Measurements from ENCODE around the gene OR9Q2. TPM values are rescaled to one million over a fixed set of nuclear protein-coding genes. Genes with fewer than 3 reads are reported as not detected.

Gene OR9Q2, protein sequence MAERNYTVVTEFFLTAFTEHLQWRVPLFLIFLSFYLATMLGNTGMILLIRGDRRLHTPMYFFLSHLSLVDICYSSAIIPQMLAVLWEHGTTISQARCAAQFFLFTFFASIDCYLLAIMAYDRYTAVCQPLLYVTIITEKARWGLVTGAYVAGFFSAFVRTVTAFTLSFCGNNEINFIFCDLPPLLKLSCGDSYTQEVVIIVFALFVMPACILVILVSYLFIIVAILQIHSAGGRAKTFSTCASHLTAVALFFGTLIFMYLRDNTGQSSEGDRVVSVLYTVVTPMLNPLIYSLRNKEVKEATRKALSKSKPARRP
- not detected for total RNA-seq

DNA sequence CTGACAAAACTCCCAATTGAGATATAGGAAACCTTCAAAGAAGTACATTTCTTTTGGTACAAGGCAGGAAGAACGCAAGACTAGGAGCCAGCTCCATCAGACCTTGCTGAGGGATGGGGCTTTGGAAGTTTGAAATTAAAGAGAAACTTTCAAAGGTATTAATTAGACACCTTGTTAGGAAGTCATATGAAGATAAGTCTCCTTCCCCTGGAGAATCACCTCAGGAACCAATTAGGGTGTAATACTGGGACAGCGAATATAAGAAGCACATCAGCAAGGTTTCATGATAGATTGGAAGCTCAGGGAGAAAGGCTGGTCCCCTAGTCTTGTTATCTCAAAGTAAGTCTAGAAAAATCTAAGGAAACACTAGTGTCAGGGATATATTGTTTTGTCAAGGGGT lies at the start of gene OR9Q2:
TSS of gene OR9Q2 (plus strand) at position 301 of the 400 bp plus-strand sequence. CDS start 1,421 bp downstream, outside the sequence.
- intact Hi-C loops (cut with DNase I, micrococcal nuclease), result no loop called here
- ATAC-seq, result no peak
- ChIA-PET POLR2A (no interaction called here), CTCF (no interaction called here)
- DNase-seq, result no peak
- H3K4me3 Mint-ChIP-seq, result no peak within 1 kb of the TSS
- H3K4me1 Mint-ChIP-seq, result no peaks in the 10 kb centered on the region
- no peak within 1 kb of the TSS for H3K27ac Mint-ChIP-seq
- H3K36me3 Mint-ChIP-seq (ENCODE audit: low read depth), result no peaks in the 10 kb centered on the region
- no peaks in the 10 kb centered on the region for H3K9me3 Mint-ChIP-seq (ENCODE audit: low read depth)
- peaks cover 3% of the 10 kb centered on the region for H3K27me3 Mint-ChIP-seq

DNA sequence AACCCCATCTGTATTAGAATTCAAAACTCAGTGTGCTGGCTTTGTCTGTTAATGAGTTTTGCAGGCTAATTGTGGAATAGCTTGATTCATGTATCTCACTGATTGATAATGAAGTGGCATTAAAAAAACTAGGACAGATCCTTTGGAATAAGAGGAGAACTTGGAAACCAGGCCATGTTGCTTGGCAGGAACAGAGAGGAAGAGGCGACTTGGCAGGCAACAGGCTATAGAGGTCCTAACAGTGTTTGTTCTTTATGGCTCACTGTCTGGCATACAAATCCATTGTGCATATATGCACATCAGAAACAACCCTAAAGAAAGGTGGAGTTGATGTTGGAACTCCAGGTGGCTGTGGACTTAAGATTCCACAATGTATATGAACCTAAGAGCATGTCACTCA lies 46.1 kb upstream of the OR9Q2 start:
- Mint-ChIP-seq H3K4me3 (no peak overlapping the region), H3K27me3 (peaks cover 17% of the 10 kb centered on the region), H3K4me1 (no peaks in the 10 kb centered on the region), H3K27ac (no peak overlapping the region), H3K36me3 (ENCODE audit: low read depth) (no peaks in the 10 kb centered on the region), H3K9me3 (ENCODE audit: low read depth) (no peaks in the 10 kb centered on the region)
- CTCF ChIA-PET, result no interaction called here
- POLR2A ChIA-PET, result no interaction called here
- intact Hi-C loops (cut with DNase I, micrococcal nuclease), result no loop called here
- DNase-seq (no peak), ATAC-seq (no peak)

DNA sequence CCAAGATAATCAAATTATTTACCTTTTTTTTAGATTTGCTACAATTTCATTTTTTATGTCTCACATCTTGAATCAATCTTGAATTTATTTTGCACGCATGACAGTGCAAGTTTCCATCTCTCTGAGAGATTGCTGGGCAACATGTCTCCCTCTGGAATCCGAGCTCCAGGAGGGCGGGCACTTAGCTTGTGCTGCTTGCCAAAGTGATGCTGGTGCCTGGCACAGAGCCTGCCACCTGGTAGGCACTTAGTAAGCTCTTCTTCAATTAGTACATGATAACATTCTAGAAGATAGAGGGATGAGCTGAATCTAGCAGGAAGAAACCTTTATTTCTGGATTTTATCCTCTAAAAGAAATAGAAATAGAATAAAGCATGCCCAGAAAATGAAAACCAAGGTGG lies 36.1 kb upstream of the OR9Q2 start:
- Mint-ChIP-seq H3K4me1 (no peaks in the 10 kb centered on the region), H3K9me3 (ENCODE audit: low read depth) (no peaks in the 10 kb centered on the region), H3K27me3 (peaks cover 18% of the 10 kb centered on the region), H3K27ac (no peak overlapping the region), H3K4me3 (no peak overlapping the region), H3K36me3 (ENCODE audit: low read depth) (no peaks in the 10 kb centered on the region)
- CTCF ChIA-PET, result interaction anchor here (0.7 kb wide), 1 partner anchor 74 kb away, joined by 3 read pairs; no protein-coding TSS in a partner anchor
- intact Hi-C loops (cut with DNase I, micrococcal nuclease), result no loop called here
- POLR2A ChIA-PET, result no interaction called here
- ATAC-seq (no peak), DNase-seq (no peak)

DNA sequence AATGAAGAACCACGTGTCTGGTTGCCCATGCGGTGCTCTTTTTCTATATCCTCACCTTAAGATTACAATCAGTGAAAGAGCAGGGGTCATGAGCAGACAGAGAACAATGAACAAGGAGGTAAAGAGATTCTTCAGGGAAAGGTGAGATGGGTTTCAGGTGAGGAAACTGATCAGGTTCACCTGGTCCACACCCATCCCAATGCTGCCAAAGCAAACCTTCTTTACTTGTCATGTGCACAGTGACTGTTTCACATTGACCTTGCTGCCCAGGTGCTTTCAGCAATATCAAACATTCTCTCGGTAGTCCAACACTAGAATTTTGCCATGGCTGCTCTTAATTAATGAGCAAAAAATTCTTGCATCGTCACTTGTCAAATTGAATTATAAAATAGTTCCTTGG lies 24.5 kb upstream of the OR9Q2 start:
- ChIA-PET POLR2A (no interaction called here), CTCF (no interaction called here)
- Mint-ChIP-seq H3K4me3 (no peak overlapping the region), H3K36me3 (ENCODE audit: low read depth) (no peaks in the 10 kb centered on the region), H3K27ac (no peak overlapping the region), H3K27me3 (peaks cover 11% of the 10 kb centered on the region), H3K9me3 (ENCODE audit: low read depth) (peaks cover 4% of the 10 kb centered on the region), H3K4me1 (no peaks in the 10 kb centered on the region)
- ATAC-seq (no peak), DNase-seq (no peak)
- intact Hi-C loops (cut with DNase I, micrococcal nuclease), result no loop called here

DNA sequence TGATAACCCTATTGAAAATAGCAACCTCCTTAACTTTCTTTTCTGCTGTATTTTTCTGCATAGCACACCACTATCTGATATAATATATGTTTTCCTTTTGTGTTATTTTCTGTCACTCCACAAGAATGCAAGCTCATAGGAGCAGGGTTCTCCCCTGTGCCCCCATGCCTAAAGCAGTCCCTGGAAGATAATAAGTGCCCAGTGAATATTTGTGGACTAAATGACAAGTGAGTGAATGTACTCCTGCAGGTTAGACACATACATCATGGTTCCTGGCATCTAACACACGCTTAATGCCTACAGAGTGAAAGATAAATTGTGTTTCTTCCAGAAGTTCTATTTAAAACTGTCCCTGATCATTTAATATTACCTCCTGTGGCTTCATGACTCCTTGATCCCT lies 23.9 kb upstream of the OR9Q2 start:
- ATAC-seq (no peak), DNase-seq (no peak)
- H3K4me1 Mint-ChIP-seq, result no peaks in the 10 kb centered on the region
- no peak overlapping the region for H3K27ac Mint-ChIP-seq
- H3K27me3 Mint-ChIP-seq, result peaks cover 15% of the 10 kb centered on the region
- intact Hi-C loops (cut with DNase I, micrococcal nuclease), result no loop called here
- no peak overlapping the region for H3K4me3 Mint-ChIP-seq
- peaks cover 2% of the 10 kb centered on the region for H3K9me3 Mint-ChIP-seq (ENCODE audit: low read depth)
- POLR2A ChIA-PET, result no interaction called here
- CTCF ChIA-PET, result no interaction called here
- no peaks in the 10 kb centered on the region for H3K36me3 Mint-ChIP-seq (ENCODE audit: low read depth)

DNA sequence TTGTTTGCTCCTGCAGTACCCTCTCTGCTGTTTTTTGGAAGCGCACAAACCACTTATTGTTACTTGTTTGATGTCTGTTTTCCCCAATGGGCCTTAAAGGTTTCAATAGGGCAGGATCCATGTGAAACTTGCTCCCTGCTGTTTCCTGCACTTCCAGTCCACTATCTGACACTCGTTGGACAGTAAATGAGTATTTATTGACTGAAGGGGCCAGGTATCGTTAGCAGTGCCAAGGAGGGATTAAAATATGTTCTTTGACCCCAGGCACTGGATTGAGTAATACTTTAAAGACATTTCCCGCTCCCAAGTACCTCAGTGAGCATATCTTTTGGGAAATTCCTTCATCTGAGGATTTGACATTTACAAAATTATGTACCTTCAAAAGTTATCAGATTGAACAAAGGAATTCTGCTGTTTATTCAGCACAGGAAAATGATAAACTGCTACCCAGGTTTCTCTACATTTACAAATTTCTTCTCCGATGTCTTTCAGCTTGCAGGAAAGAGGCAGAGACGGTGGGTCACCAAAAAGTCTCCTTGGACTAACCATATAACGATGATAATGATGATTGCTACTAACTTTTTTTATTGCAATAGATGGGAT lies 23.3 kb upstream of the OR9Q2 start:
- ChIA-PET CTCF (interaction anchor here (0.6 kb wide), 1 partner anchor 335 kb away, joined by 3 read pairs; no protein-coding TSS in a partner anchor), POLR2A (no interaction called here)
- no peak for DNase-seq
- ATAC-seq, result no peak
- Mint-ChIP-seq H3K4me3 (no peak overlapping the region), H3K9me3 (ENCODE audit: low read depth) (no peaks in the 10 kb centered on the region), H3K36me3 (ENCODE audit: low read depth) (no peaks in the 10 kb centered on the region), H3K27me3 (peaks cover 15% of the 10 kb centered on the region), H3K27ac (no peak overlapping the region), H3K4me1 (no peaks in the 10 kb centered on the region)
- intact Hi-C loops (cut with DNase I, micrococcal nuclease), result no loop called here

DNA sequence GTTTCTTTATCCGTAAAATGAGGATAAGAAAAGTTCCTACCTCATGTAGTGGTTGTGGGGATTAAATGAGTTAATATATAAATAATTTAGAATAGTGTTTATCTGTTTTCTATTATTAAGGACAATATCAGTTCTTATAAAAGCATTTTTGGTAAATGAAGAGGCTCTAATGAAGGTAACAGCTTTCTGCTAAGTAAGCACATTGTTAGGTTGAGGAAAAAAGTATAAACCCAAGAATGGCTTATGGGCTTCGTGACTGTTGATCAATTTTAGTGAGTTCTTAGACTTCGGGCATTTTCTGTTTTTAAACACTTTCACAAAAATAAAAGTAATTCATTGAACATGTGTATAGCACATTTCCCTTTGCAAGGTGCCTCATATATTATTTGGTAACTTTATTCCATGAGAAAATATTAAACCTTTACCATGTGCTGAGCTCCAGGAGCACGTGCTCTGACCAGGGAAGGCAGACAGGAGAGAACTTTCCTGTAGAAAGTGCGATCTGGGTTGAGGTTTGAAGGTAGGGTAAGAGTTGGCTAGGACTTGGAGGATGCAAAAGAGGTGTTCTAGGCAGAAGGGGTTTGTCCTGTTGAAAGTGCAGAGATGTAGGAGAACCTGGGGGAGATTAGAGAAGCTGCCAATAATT lies 11.3 kb upstream of the OR9Q2 start:
- H3K27ac Mint-ChIP-seq, result no peak overlapping the region
- ChIA-PET CTCF (no interaction called here), POLR2A (no interaction called here)
- no peaks in the 10 kb centered on the region for H3K4me1 Mint-ChIP-seq
- ATAC-seq (no peak), DNase-seq (no peak)
- H3K4me3 Mint-ChIP-seq, result no peak overlapping the region
- H3K36me3 Mint-ChIP-seq (ENCODE audit: low read depth), result no peaks in the 10 kb centered on the region
- intact Hi-C loops (cut with DNase I, micrococcal nuclease), result no loop called here
- H3K9me3 Mint-ChIP-seq (ENCODE audit: low read depth), result no peaks in the 10 kb centered on the region
- peaks cover 25% of the 10 kb centered on the region for H3K27me3 Mint-ChIP-seq

DNA sequence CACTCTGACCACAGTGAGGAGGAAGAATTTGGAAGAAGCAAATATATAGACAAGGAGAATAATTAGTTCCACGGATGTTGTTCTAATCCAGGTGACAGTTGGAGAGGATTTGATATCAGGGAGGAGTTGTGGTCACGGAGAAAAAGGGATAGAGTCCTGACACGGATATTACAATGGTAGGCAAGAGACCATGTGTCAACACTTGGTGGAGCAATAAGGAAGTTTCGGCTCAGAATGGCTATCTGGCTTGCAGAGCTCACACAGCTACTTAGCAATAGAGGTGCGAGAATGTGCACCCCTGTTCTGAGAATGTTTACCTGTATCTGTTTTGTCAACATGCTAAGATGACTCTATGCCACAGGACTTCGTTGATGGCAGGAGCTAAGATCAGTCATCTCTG lies 10.4 kb upstream of the OR9Q2 start:
- no peak for ATAC-seq
- no peak overlapping the region for H3K4me3 Mint-ChIP-seq
- no peaks in the 10 kb centered on the region for H3K9me3 Mint-ChIP-seq (ENCODE audit: low read depth)
- H3K27ac Mint-ChIP-seq, result no peak overlapping the region
- DNase-seq, result no peak
- H3K27me3 Mint-ChIP-seq, result peaks cover 25% of the 10 kb centered on the region
- CTCF ChIA-PET, result interaction anchor here (0.7 to 0.9 kb wide), 2 partner anchors 33 to 118 kb away, joined by 3 to 4 read pairs; no protein-coding TSS in a partner anchor
- H3K4me1 Mint-ChIP-seq, result no peaks in the 10 kb centered on the region
- POLR2A ChIA-PET, result no interaction called here
- H3K36me3 Mint-ChIP-seq (ENCODE audit: low read depth), result no peaks in the 10 kb centered on the region
- intact Hi-C loops (cut with DNase I, micrococcal nuclease), result no loop called here

DNA sequence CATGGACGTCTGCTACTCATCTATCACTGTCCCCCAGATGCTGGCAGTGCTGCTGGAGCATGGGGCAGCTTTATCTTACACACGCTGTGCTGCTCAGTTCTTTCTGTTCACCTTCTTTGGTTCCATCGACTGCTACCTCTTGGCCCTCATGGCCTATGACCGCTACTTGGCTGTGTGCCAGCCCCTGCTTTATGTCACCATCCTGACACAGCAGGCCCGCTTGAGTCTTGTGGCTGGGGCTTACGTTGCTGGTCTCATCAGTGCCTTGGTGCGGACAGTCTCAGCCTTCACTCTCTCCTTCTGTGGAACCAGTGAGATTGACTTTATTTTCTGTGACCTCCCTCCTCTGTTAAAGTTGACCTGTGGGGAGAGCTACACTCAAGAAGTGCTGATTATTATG lies 9.2 kb upstream of the OR9Q2 start:
- intact Hi-C loops (cut with DNase I, micrococcal nuclease), result no loop called here
- no peaks in the 10 kb centered on the region for H3K36me3 Mint-ChIP-seq (ENCODE audit: low read depth)
- CTCF ChIA-PET, result no interaction called here
- H3K27ac Mint-ChIP-seq, result no peak overlapping the region
- DNase-seq (peak; percentile 5), ATAC-seq (no peak)
- H3K9me3 Mint-ChIP-seq (ENCODE audit: low read depth), result no peaks in the 10 kb centered on the region
- H3K4me3 Mint-ChIP-seq, result no peak overlapping the region
- peaks cover 26% of the 10 kb centered on the region for H3K27me3 Mint-ChIP-seq
- H3K4me1 Mint-ChIP-seq, result no peaks in the 10 kb centered on the region
- POLR2A ChIA-PET, result no interaction called here

DNA sequence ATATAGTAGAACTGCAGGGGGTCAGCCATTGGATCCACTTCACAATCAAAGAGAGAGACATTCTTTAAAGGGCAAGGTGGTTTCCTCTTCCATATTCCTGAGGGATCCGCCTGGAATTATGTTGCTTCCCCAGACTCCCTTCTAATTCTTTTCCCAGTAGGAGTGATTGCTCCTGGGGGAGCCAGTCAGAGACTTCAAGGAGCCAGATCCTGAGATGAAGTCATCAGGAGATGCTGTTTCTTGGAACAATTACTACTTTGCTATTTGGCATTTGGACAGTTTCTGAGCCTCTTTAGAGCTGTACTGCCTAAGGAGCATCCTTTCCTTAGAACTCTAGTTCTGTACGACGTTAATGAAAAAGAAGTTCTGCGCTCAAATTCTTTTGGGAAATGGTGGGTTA lies 1.9 kb upstream of the OR9Q2 start:
- no peak for ATAC-seq
- CTCF ChIA-PET, result no interaction called here
- no peaks in the 10 kb centered on the region for H3K36me3 Mint-ChIP-seq (ENCODE audit: low read depth)

DNA sequence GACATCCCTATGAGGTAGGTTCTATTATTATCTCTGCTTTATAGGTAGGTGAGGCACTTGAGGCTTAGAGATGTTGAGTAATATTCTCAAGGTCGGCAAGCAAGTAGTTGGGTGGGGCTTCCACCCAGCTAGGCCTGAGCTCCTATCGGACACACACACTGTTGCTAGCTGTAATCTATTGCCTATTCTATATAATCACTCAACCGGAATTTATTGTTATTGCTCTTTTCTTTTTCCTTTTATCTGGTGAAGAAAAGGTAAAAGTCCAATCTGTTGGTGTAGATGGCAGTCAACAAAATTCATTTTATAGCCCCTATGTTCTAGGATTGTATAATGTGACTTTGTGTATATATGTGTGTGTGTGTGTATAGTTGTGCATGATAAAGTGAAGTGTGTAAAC lies 3.4 kb downstream of the OR9Q2 start:
- Mint-ChIP-seq H3K27ac (no peak overlapping the region), H3K27me3 (peaks cover 3% of the 10 kb centered on the region), H3K9me3 (ENCODE audit: low read depth) (no peaks in the 10 kb centered on the region), H3K36me3 (ENCODE audit: low read depth) (no peaks in the 10 kb centered on the region), H3K4me1 (no peaks in the 10 kb centered on the region), H3K4me3 (no peak overlapping the region)
- ATAC-seq (no peak), DNase-seq (no peak)
- intact Hi-C loops (cut with DNase I, micrococcal nuclease), result no loop called here
- ChIA-PET POLR2A (no interaction called here), CTCF (no interaction called here)

More for the DNA sequence above, 1.9 kb upstream of the OR9Q2 start:
- intact Hi-C loops (cut with DNase I, micrococcal nuclease), result no loop called here
- POLR2A ChIA-PET, result no interaction called here
- peaks cover 3% of the 10 kb centered on the region for H3K27me3 Mint-ChIP-seq
- no peaks in the 10 kb centered on the region for H3K4me1 Mint-ChIP-seq
- H3K9me3 Mint-ChIP-seq (ENCODE audit: low read depth), result no peaks in the 10 kb centered on the region
- no peak for DNase-seq
- no peak overlapping the region for H3K27ac Mint-ChIP-seq
- H3K4me3 Mint-ChIP-seq, result no peak overlapping the region

DNA sequence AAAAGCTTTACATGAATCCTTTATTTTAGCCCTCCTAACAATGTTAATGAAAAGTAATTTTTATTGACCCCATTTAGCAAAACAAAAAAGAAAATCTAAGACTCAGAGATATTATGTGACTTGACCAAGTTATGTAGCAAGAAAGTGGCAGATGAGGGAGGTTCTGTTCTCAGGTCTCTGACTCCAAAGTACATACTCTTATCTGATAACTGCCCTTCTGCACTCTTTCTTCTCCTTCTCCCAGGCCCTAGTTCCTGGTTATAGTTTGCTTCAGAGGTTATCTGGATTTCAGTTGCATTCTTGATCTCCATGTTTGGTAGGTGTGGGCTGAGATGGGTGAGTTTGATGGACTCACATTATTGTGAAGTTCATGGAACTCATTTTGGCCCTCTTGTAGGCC lies 4.5 kb downstream of the OR9Q2 start:
- ATAC-seq (no peak), DNase-seq (no peak)
- intact Hi-C loops (cut with DNase I, micrococcal nuclease), result no loop called here
- no peaks in the 10 kb centered on the region for H3K36me3 Mint-ChIP-seq (ENCODE audit: low read depth)
- ChIA-PET CTCF (no interaction called here), POLR2A (no interaction called here)
- H3K4me1 Mint-ChIP-seq, result no peaks in the 10 kb centered on the region
- H3K9me3 Mint-ChIP-seq (ENCODE audit: low read depth), result peaks cover 6% of the 10 kb centered on the region
- no peak overlapping the region for H3K27ac Mint-ChIP-seq
- H3K4me3 Mint-ChIP-seq, result no peak overlapping the region
- peaks cover 3% of the 10 kb centered on the region for H3K27me3 Mint-ChIP-seq

All from activated CD4-positive, alpha-beta T cell treated with anti-CD3 and anti-CD28 coated beads for 36 hours (primary cell).